ENCODE data around the gene EXOC6.

The EXOC6 gene

DNA sequence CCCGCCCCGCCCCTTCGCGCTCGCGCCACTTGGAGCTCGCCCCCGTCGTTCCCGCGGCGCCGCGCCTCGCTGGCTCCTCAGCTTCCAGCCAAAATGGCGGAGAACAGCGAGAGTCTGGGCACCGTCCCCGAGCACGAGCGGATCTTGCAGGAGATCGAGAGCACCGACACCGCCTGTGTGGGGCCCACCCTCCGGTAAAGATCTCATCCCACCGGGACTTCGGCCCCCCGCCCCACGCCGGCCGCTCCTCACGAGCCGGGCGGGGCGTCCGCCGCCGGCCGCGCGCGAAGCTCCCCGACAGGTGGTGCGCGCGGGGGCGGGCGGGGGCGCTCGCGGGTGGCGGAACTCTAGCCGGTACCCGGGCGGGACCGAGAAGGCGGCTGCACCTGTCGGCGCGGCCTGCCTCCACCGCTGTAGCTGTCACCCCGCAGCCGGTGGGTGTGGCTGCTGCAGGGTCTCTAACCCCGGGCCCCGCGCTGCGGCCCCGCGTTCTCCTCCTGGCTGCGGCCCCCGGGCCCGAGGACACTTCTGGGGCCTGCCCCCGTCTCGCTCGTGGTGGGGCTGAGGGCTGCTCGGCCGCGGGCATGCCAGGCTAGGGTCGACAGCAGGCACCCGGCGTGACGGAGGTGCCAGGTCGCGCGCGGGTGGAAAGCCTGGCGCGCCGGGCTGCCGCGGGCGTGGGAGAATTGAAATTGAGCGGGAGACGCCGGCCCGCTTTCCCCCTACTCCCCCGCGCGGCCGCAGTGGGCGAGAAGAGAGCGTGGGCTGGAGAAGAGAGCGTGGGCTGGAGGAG lies at the start of gene EXOC6:
Gene EXOC6 (plus strand): TSS at position 80 of the 793 bp plus-strand sequence. CDS start 14 bp downstream, at position 94.
- peak; percentile 72 for DNase-seq (ENCODE audit: low read depth)

DNA sequence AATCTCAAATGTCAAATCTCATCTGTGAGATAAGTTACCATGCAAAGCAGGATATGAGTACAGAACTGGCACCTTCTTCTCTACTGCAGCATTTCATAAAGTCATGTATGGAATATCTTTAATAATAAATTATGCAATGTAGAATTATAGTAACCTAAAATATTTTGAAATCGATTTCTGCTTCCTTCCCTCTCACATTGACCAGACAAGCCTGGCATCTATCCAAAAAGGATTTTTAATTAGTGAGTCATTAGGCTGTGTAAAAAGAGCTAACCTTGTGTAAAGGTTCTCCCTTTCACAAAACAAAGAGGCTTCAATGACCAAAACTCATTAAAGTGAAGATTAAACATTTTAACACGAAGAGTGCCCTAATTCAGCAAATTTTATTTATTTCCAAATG lies 48.8 kb upstream of the EXOC6 start:
- no peak for DNase-seq (ENCODE audit: low read depth)

GRCh38 chr10:92800134-92800733 lies 48.1 kb upstream of the EXOC6 start:
- DNase-seq (ENCODE audit: low read depth), result no peak

DNA sequence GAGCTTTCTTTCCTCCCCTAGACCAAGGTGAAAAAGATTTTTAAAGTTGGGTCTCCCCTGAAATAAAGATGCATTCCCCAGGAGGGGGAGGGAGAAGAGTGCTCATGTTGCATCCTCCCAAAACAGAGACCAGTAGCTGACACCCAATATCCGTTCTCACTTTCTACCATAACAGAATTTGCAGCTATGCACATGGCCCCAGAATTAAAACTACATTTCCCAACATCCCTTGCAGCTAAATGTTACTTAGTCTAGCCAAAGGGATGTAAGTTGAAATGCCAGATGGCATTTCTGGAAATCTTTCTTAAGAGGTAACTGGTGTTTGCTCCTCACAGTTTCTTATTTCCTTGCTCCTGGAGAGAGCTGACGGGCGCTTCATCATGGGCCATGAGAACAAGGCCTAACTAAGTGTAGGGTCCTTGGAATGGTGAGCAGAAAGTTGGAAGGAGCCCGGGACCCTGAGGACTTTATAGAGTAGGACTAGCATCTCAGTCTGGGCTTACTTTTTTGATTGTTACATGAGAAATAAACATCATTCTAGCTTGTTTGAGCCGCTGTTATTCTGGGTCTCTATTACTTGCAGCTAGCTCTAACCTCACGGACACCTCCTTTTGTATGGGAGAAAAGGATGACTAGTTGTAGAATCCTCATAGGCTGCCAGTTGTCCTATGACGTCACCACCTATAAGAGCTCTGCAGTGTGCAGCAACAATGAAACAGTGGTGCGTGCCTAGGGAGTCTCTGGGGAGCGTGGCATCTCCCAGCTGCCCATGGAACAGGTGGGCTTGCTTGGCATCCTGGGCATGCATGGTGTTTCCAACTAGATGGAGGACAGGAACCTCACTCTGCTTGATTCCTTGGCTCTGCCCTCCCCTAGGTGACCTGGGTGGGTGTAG lies 46.1 kb upstream of the EXOC6 start:
- no peak for DNase-seq (ENCODE audit: low read depth)

- no peak for DNase-seq (ENCODE audit: low read depth)
Observed at GRCh38 chr10:92809840-92810239, 38.5 kb upstream of the EXOC6 start.

GRCh38 chr10:92810934-92811532 lies 37.3 kb upstream of the EXOC6 start:
- DNase-seq (ENCODE audit: low read depth), result no peak

GRCh38 chr10:92811986-92812385 lies 36.3 kb upstream of the EXOC6 start:
- no peak for DNase-seq (ENCODE audit: low read depth)

- no peak for DNase-seq (ENCODE audit: low read depth)
Observed at GRCh38 chr10:92813979-92814378, 34.3 kb upstream of the EXOC6 start.

GRCh38 chr10:92814790-92815189 lies 33.5 kb upstream of the EXOC6 start:
- DNase-seq (ENCODE audit: low read depth), result no peak

DNA sequence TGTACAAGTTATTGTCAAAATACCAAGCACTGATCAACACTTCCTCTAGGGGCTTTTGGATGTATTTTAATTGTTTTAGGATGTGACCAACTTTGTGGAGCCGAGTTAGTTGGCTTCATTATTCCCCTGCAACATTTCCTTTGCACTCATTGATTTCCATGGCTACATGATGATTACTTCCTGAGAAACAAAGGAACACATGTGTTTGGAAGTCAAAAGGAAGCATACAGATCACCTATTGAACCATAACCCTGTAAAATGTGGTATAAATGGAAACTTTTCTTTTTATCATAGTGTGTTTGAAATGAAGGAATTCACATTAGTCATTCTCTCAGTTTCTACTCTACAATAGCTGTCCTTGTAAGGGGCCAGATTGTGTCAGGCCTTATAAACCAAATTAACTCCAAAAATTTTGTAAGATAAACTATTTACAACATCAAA lies 32.2 kb upstream of the EXOC6 start:
- DNase-seq (ENCODE audit: low read depth), result no peak

DNA sequence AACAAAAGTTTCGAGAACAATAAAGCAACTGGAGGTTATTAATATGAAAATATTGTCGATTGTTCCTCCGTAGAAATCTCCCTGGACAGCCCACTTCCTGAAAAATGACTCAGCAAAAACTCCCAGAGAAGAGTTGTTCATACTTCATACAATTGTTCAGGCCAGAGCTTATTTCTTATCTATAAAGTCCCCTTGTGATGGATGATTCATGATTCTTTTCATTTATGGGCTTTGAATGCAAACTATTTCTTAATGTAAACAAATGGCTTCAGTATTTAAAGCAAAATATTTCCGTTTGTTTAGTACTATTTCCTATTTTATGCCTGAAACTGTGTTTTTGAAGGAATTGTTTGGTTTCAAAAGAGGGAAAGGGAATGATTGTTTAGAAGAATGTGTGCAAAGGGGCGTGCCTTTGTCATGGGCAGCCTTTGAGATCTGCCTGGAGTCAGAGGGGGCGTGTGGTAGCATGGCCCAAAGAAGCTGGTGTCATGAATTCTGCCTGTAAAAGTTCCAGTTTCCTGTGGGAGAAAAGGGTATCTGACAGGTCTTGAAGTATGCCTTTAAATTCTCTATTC lies 26.2 kb upstream of the EXOC6 start:
- no peak for DNase-seq (ENCODE audit: low read depth)

- DNase-seq (ENCODE audit: low read depth), result no peak
Observed at GRCh38 chr10:92822964-92823363, 25.4 kb upstream of the EXOC6 start.

DNA sequence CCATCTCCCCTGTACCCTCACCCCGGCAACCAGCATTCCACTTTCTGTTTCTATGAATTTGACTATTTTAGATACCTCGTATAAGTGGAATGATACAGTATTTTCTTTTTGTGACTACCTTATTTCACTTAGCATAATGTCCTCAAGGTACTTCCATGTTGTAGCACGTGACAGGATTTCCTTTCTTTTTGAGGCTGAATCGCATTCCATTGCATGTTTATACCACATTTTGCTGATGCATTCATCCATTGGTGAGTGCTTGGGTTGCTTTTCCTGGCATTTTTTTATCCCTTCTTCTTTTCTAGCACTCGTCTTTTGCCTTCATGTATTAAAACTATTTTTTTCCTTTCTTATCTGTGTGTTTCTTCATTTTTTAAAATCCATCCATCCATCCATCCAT lies 22.3 kb upstream of the EXOC6 start:
- no peak for DNase-seq (ENCODE audit: low read depth)

GRCh38 chr10:92826504-92826903 lies 21.8 kb upstream of the EXOC6 start:
- no peak for DNase-seq (ENCODE audit: low read depth)

- DNase-seq (ENCODE audit: low read depth), result no peak
Observed at GRCh38 chr10:92829042-92829785, 19.1 kb upstream of the EXOC6 start.

- no peak for DNase-seq (ENCODE audit: low read depth)
Observed at GRCh38 chr10:92829786-92830377, 18.4 kb upstream of the EXOC6 start.

- no peak for DNase-seq (ENCODE audit: low read depth)
Observed at GRCh38 chr10:92830478-92831389, 17.6 kb upstream of the EXOC6 start.

- no peak for DNase-seq (ENCODE audit: low read depth)
Observed at GRCh38 chr10:92832121-92832520, 16.2 kb upstream of the EXOC6 start.

DNA sequence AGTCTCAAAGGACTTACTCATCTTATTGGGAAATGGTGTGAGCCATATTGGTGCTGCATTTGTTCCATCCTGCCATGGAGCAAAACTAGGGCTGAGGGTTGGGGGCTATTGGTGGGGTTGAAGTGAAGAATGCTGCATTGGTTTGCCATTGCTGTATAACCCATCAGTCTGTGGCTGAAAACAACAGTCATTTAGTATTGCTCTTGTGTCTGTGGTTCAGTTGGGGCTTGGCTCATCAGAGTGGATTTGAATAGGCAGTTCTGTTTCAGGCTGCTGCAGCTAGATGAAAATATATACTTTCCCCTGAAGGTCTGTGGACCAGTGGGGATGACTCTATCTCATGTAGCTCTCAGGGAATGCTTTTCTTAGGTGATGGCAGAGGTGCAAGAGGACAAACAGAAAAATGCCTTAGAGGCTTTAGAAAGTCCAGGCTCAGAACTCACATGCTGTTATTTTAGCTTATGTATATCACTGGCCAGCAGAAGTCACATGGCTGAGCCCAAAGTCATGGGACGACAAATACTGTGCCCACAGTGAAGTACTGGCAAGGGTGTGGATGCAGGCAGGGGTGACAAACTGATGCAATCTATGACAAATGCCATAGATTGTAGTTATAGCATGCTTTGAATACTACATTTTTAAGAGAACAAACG lies 15.2 kb upstream of the EXOC6 start:
- no peak for DNase-seq (ENCODE audit: low read depth)

All from activated gamma-delta T cell treated with anti-CD3 and anti-CD28 coated beads, Interleukin-2, amount 50 U/mL, for 16 hours (primary cell).